ENCODE data around the gene IGF1R.

- no peak for TF ChIP-seq CTCF (conservative IDR thresholded peaks at IDR 0.05; ENCODE audit: low read depth, low read length)
- no peak for TF ChIP-seq EZH2 (IDR thresholded peaks at IDR 0.05; ENCODE audit: low read length, unreplicated experiment)
- TF ChIP-seq EZH2phosphoT487 (IDR thresholded peaks at IDR 0.05; ENCODE audit: borderline replicate concordance, low read length): no peak
These were observed 253.2 kb downstream of the IGF1R start for GRCh38 chr15:98901434-98902072.
